HG02763 (cell line): ENCODE measurements around the gene MFSD6L.
"Not testable (repeated sequence)": the region's sequence is repeated elsewhere in the genome, so short reads cannot be mapped to it uniquely, and the experiment has no call there.

ENCODE experiments used
- ATAC-seq: cut with Tn5 transposase; IDR thresholded peaks from one replicate; pipeline ENCODE4 v1.9.1; 2021; ENCODE audit warnings: mild to moderate bottlenecking, moderate library complexity; ENCODE audit not compliant: unreplicated experiment

Gene MFSD6L

DNA sequence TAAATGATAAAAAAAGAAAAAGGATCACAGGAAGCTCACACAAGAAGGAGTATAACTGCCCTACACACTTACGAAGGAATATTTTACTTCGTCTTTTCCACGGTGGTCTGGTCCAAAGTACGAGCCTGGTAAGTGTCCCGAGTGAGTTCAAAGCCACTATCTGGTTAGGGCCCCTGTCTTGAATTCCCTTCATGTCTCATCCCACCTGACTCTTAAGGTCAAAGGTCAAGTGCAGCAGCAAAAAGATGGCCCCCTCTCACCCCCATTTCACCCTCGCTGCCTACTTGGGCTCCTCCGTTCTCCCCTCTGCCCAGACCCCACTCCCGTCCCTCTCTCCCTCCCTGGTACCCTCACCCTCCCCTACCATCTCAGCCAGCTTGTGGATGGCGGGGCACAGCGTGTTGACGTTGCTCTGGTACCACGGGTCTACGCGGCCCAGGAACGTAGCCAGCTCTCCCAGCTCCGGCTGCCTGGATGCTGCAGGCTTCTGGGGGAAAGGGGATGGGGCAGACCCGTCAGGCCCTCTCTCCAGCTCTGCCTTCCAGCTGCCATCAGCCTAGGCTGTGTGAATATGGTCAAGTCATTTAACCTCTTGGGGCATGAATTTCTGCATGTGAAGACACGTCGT is 27.8 kb upstream of the MFSD6L start:
- ATAC-seq: no peak

DNA sequence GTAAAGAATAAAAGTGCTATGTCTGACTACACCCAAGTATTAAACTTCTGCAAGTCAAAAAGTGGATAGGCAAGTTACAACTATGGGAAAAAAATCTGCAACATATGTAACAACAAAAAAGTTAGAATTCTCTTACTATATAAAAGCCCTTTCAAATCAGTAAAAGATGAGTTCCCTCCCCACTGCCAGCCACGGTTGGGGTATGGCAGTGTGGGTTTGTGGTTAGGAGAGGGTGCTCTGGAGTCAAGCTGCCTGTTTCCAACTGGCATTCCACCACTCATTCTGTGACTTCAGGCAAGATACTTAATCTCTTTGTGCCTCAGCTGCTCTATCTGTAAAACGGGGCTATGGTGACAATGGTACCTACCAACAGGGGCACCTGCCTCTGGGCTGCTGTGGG is 26.6 kb upstream of the MFSD6L start:
- no peak for ATAC-seq

DNA sequence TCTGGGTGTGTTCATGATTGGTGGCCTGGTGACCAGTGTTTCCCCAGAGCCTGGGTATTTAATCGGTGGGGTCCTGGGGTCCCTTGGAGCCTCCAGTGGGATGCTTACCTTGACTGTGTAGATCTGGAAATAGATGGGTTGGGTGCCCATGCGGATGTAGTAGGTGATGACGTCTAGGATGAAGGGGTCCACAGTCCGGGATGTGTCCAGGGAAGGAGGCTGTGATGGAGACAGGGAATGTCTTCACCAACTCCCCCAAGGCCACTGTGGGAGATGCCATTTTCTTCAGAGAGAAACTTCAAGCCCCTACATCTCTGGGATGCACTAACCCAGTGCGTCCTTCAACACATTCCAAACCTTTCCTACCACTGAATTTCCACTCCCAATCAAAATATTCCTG is 24.1 kb upstream of the MFSD6L start:
- no peak for ATAC-seq

DNA sequence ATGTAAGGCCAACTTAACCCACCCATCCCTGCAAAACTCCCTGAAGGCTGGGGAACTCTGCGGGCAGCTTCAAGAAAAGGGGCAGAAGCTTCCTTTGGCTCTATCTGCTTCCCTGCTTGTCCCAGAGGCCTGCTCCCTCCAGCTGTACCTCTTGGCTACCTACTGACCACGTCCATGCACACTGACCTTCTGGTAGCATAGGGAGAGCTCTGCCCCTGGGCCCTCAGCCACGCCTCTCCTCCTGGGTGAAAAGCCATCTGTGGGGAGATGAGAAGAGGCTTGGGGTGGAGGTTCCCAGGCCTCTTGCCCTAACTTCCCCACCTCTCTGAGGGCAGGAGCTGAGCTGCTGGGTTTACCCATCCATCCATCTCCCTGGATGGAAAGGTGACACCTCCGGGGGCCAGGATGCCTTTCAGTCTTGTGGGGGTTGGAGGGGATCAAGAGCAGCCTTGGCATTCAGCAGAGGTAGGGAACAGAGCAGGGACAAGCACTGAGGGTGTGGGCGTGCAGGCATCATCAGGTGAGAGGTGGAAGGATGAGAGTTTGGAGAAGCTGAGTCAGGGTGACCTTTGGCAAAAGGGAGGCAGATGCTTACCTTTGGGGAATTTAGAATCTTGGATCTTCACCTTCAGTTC is 23.4 kb upstream of the MFSD6L start:
- ATAC-seq: no peak

DNA sequence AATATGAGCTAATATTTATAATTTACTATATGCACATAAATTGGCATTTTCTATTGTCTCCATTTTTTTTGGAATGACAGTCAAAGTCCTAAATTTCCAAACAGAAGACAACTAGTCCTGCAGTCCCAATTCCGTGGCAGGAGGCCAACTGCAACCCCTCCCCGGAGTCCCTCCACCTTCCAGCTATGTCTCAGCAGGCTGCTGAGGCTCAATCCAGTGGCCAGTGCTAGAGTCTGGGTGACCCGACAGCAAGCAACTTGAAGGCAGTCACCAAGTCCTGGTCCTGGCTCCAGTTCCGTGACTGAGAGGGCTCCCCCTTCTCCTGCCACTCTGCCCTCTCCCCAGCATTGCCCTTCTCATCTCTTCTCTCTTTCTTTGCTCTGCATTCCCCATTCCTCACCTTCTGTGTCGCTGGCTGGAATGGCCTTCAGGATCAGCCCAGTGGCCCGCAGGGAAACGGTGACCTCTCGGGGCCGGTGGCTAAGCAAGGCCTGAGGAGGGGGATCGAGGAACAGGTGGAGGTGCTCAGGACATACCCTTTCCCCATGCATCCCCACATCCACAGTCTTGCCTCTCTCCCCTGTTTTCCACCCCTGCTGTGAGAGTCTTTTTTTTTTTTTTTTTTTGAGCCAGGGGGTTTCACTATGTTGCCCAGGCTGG is 22.4 kb upstream of the MFSD6L start:
- ATAC-seq: no peak

DNA sequence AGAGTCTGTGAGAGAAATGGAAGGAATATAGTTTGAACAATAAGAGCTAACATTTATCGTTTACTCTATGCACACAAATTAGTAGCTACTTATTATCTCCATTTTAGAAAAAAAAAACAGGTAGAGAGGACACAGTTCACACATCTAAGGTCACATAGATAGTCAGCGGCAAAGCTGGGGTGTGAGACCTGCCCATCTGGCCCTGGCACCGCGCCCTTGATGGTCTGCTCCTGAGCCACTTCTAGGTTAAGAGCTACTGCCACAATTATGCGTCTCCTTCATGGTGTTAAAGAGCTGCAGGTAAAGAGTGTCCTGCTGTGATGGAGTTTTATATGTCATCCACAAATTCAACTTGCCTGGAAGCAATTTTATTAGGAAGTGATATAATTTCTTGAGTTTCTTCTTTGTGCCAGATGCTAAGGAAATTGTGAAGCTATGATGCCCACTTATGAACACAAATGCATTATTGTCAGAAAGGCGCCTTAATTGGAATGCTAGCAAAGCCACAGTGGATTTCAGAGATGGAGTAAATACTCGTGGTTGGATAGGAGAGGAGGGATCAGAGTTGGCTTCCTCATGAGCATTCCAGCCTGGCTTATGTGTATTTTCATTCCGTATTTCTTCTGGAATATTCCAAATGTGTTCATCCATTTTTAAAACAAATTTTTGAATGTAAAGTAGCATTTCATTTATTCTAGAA is 21.3 kb upstream of the MFSD6L start:
- no peak for ATAC-seq

- no peak for ATAC-seq
Observed at GRCh38 chr17:8818654-8819330, 19.6 kb upstream of the MFSD6L start.

- ATAC-seq: no peak
Observed at GRCh38 chr17:8818047-8818446, 18.9 kb upstream of the MFSD6L start.

- peak; percentile 82 for ATAC-seq
Observed at GRCh38 chr17:8806926-8807550, 7.9 kb upstream of the MFSD6L start.

DNA sequence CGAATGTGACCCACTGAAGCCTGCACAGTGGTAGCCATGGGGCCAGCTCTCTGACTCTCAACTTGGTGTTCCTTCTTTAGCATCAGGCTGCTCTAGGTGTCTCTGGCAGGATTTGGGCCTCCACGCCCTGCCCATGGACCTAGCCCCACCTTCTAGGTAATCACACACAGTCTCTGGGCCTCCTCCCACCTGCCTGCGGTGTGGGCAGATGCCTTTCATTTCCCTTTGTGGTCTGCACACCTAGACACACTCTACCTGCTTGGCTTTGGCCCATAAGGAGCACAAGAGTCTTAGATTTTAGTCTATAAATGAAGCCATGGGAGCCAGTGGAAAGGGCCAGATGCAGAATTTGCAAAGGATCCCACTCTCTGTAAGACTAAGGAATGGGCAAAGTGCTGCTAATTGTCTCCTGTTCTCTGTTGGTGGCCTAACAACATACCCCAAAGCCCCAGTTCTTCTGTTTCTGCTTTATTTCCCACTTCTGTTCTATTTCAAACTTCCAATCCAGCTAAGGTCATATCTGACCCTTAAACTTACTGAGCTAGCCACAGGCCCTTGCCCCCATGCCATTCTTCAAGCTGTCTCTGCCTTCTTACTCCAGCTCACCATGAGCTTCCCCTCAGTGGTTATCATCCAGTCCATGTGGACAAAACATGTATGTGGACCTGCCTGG is 7.2 kb upstream of the MFSD6L start:
- no peak for ATAC-seq

DNA sequence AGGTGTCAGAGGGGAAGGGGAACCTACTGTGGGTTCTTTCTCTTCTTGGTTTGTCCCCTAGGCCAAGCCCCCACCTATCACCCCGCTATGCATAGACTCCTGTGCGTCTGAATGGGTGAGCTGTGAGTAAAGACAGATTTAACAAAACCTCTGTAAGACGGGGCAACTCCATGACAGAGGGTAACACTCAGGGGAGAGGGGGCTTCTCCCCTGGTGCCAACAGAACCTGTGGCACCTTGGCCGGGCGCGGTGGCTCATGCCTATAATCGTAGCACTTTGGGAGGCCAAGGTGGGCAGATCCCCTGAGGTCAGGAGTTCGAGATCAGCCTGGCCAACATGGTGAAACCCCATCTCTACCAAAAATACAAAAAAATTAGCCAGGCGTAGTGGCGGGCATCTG is 6.2 kb upstream of the MFSD6L start:
- ATAC-seq: not testable (repeated sequence)

- ATAC-seq: no peak
Observed at GRCh38 chr17:8803531-8804420, 4.6 kb upstream of the MFSD6L start.

- no peak for ATAC-seq
Observed at GRCh38 chr17:8801135-8801840, 2.1 kb upstream of the MFSD6L start.

GRCh38 chr17:8800656-8801055 is 1.5 kb upstream of the MFSD6L start:
- no peak for ATAC-seq

DNA sequence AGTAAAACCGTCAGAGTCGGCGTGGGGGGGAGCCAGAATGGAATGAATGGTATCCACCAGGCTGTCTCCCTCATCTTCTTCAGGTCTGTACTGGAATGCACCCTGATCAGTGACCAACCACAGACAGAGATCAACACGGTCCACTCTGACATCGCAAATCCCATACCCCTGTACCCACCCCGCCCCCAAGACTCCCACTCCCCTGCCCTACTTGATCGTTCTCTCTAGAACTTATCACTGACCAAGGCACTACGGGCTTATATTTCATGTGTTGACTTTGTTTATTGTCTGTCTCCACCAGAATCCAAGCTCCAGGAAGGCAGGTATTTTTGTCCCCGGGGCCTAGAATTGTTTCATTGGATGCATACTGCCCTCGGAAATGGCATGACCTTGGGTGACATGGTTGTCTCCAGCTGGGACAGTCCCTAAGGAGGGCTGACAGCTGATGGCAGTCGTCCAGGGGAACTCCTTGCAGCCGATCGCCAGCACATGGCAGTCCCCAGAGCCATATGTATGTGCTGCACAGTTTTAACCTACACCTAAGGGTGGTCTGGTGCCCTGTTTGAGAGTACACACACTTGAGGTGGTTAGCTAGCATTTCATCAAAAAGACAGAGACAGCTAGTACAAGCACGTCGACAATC is 526 bp upstream of the MFSD6L start:
- ATAC-seq: no peak

DNA sequence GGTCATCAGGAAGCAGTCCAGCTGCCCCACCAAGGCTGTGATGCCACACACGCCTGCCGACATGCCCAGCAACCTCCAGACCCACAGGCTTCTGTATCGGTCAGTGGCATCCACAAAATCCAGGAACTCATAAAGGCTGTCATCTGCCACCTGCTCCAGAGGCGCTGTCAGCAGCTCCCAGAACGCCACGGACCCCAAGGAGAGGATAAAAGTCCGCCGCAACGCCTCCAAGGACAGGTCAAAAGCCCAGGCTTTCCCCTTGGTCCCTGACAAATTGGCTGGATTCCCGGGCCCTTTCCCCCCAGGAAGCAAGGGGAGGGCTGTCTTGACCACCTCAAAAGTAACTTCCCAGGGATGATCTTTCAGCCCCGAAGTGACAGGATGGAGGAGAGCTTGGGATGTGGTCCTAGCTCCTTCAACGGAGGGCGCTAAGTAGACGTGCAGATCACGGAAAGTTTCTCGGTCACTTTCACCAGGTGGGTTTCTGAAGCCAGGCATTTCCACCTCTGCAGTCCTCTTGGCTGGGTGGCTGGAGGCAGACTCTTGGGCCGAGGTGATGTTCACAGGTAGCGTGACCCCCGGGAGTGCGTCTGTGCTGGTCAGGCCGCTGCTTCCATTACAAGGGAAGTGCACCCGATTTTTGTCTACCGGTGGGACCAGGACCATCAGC is 854 bp downstream of the MFSD6L start:
- ATAC-seq: no peak

GRCh38 chr17:8797621-8798175 is 1.5 kb downstream of the MFSD6L start:
- ATAC-seq: no peak
